Uterus (tissue), 2 donors: ENCODE results near the gene SRPK2.

Experiments
- CTCF ChIP-seq, 4 experiments: fragments of 200-600 bp in 2 of 4; fragments of 450-650 bp in 2 of 4; sonication (generic) in 2 of 4; IDR thresholded peaks; one replicate each; pipeline ENCODE4 v1.5.1; 2016 to 2019; ENCODE audit warnings: antibody characterized with exemption in 4 of 4, mild to moderate bottlenecking in 2 of 4, moderate library complexity in 1 of 4
- POLR2A ChIP-seq, 2 donors: fragments of 450-650 bp; IDR thresholded peaks; one replicate each; pipeline ENCODE4 v1.6.1; 2016; ENCODE audit warnings: antibody characterized with exemption in 2 of 2, mild to moderate bottlenecking in 1 of 2, moderate library complexity in 1 of 2

GRCh38 chr7:105323366-105323765 lies 65.4 kb downstream of the SRPK2 start:
- no peak for TF ChIP-seq CTCF (IDR thresholded peaks at IDR 0.05)
- no peak for TF ChIP-seq POLR2A (IDR thresholded peaks at IDR 0.05)
